Smooth muscle cell (in vitro differentiated cells): ENCODE data around the gene PAQR9. TPM values are rescaled to one million over a fixed set of nuclear protein-coding genes. Genes with fewer than 3 reads are reported as not detected.

Source experiments
- DNase-seq: peaks from one replicate; lab custom pipeline; 2025; ENCODE audit not compliant: unreplicated experiment; lab: John Stamatoyannopoulos, UW
- H2AFZ ChIP-seq: fragments of 200-600 bp; sonication (generic); 2 replicates; pipeline ENCODE4 v1.6.0; 2016; ENCODE audit warnings: antibody characterized with exemption, low read depth, mild to moderate bottlenecking
- H3F3A ChIP-seq: fragments of 200-600 bp; sonication (generic); 2 replicates; pipeline ENCODE4 v1.6.0; 2017; ENCODE audit warnings: antibody characterized with exemption, low read depth
- H3K27ac ChIP-seq: fragments of 200-600 bp; sonication (generic); 2 replicates; pipeline ENCODE4 v1.5.1; 2016; ENCODE audit warnings: low read depth, mild to moderate bottlenecking
- H3K27me3 ChIP-seq: fragments of 200-600 bp; sonication (generic); 2 replicates; pipeline ENCODE4 v1.6.1; 2016; ENCODE audit warnings: low read depth, mild to moderate bottlenecking
- H3K36me3 ChIP-seq: fragments of 200-600 bp; sonication (generic); 2 replicates; pipeline ENCODE4 v1.5.1; 2016; ENCODE audit warnings: low read depth
- H3K4me1 ChIP-seq: fragments of 200-600 bp; sonication (generic); 2 replicates; pipeline ENCODE4 v1.5.1; 2016; ENCODE audit warnings: low read depth
- H3K4me2 ChIP-seq: fragments of 200-600 bp; sonication (generic); 2 replicates; pipeline ENCODE4 v1.6.0; 2016; ENCODE audit warnings: mild to moderate bottlenecking
- H3K4me3 ChIP-seq: fragments of 200-600 bp; sonication (generic); 2 replicates; pipeline ENCODE4 v1.5.1; 2016; ENCODE audit warnings: mild to moderate bottlenecking
- H3K79me2 ChIP-seq: fragments of 200-600 bp; sonication (generic); 2 replicates; pipeline ENCODE4 v1.6.0; 2016; ENCODE audit warnings: low read depth, mild to moderate bottlenecking
- H3K9ac ChIP-seq: fragments of 200-600 bp; sonication (generic); 2 replicates; pipeline ENCODE4 v1.6.0; 2016; ENCODE audit warnings: low read depth
- H3K9me3 ChIP-seq: fragments of 200-600 bp; sonication (generic); replicated peaks from 2 replicates; pipeline ENCODE4 v1.5.1; 2016; ENCODE audit warnings: low read depth
- H4K20me1 ChIP-seq: fragments of 200-600 bp; sonication (generic); 2 replicates; pipeline ENCODE4 v1.6.0; 2016; ENCODE audit warnings: low read depth
- WGBS: methylation state at CpG from one replicate; pipeline ENCODE4 v1.1.7; 2016; ENCODE audit warnings: low lambda C conversion rate; 5-methylcytosine and 5-hydroxymethylcytosine counted together
- polyA plus RNA-seq: library from polyadenylated mRNA; unstranded; fragments of >200 nt; fragmentation: Nextera tagmentation; extraction: Ambion mirVana; gene quantifications from 2 replicates; pipeline ENCODE4 v1.2.1, GENCODE V29; 2016
- total RNA-seq: library from RNA; depleted of rRNA; stranded (reverse); fragments of >200 nt; gene quantifications from 2 replicates; pipeline ENCODE4 v1.2.3, GENCODE V29; 2014
- TF ChIP-seq, protein P1 (sequence below): fragments of 200-600 bp; sonication (generic); IDR thresholded peaks from 2 replicates; pipeline ENCODE4 v1.5.1; 2017; ENCODE audit warnings: borderline replicate concordance, mild to moderate bottlenecking, antibody characterized with exemption; ENCODE audit not compliant: insufficient read depth, poor library complexity, severe bottlenecking

The PAQR9 gene
- total and polyA plus RNA-seq, 2 experiments from 2014 or later: 0.13 to 1.0 TPM

DNA sequence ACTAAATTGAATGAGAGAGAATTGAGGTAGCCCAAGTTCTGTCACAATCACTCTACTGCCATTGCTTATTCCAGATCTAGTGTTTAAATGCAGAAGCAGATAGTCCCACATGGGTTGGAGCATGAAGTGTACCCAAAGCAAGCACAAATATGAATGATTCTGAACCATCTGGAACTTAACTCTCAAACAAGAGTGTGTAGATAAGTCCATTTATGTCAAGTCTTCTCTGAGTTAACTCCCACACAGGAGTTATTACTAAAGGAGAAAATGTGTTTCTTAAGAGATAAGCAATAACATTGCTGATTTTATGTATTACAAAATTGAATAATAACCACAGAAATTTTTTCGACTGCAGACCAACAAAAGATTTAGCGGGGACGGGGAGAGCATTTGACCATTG is 33.6 kb downstream of the PAQR9 start:
- Histone ChIP-seq H3K9me3 (no peaks in the 10 kb centered on the region), H3K79me2 (no peaks in the 10 kb centered on the region), H3K27ac (no peak overlapping the region), H2AFZ (no peak overlapping the region), H3K27me3 (no peaks in the 10 kb centered on the region), H3K4me1 (no peaks in the 10 kb centered on the region), H3K9ac (no peak overlapping the region), H4K20me1 (no peaks in the 10 kb centered on the region), H3K4me3 (no peak overlapping the region), H3F3A (no peaks in the 10 kb centered on the region), H3K36me3 (no peaks in the 10 kb centered on the region), H3K4me2 (no peak overlapping the region)
- TF ChIP-seq, protein P1, sequence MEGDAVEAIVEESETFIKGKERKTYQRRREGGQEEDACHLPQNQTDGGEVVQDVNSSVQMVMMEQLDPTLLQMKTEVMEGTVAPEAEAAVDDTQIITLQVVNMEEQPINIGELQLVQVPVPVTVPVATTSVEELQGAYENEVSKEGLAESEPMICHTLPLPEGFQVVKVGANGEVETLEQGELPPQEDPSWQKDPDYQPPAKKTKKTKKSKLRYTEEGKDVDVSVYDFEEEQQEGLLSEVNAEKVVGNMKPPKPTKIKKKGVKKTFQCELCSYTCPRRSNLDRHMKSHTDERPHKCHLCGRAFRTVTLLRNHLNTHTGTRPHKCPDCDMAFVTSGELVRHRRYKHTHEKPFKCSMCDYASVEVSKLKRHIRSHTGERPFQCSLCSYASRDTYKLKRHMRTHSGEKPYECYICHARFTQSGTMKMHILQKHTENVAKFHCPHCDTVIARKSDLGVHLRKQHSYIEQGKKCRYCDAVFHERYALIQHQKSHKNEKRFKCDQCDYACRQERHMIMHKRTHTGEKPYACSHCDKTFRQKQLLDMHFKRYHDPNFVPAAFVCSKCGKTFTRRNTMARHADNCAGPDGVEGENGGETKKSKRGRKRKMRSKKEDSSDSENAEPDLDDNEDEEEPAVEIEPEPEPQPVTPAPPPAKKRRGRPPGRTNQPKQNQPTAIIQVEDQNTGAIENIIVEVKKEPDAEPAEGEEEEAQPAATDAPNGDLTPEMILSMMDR: no peak
- 80% methylated on average over 3 of the region's 3 CpGs for WGBS
- no peak for DNase-seq

DNA sequence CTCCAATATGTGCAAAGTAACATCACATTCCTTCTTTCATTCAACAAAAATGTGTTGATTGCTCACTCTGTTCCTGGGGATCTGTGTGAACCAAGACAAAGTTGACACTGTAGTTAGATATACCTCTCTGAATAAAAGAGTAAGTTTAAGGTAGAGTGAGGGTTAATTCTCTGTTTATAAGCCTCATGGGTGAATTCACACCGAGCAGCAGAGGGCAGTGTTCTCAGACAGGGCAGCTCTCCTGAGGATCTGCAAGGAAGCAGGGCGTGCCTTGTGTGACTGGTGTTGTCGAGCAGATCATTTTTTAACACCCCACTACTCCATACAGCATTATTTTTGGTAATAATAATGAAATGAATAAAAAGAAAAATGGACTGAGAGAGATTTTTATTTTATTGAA is 34.4 kb downstream of the PAQR9 start:
- no peak for DNase-seq
- WGBS: 37% methylated on average over 3 of the region's 3 CpGs
- no peak overlapping the region for H3K4me3 ChIP-seq
- no peak overlapping the region for H3K9ac ChIP-seq
- no peaks in the 10 kb centered on the region for H3K27me3 ChIP-seq
- no peaks in the 10 kb centered on the region for H3K9me3 ChIP-seq
- TF ChIP-seq, protein P1: peak; percentile 26
- H2AFZ ChIP-seq: no peak overlapping the region
- no peaks in the 10 kb centered on the region for H3K36me3 ChIP-seq
- H4K20me1 ChIP-seq: no peaks in the 10 kb centered on the region
- H3F3A ChIP-seq: no peaks in the 10 kb centered on the region
- no peaks in the 10 kb centered on the region for H3K79me2 ChIP-seq
- H3K4me1 ChIP-seq: no peaks in the 10 kb centered on the region
- no peak overlapping the region for H3K27ac ChIP-seq
- H3K4me2 ChIP-seq: no peak overlapping the region

DNA sequence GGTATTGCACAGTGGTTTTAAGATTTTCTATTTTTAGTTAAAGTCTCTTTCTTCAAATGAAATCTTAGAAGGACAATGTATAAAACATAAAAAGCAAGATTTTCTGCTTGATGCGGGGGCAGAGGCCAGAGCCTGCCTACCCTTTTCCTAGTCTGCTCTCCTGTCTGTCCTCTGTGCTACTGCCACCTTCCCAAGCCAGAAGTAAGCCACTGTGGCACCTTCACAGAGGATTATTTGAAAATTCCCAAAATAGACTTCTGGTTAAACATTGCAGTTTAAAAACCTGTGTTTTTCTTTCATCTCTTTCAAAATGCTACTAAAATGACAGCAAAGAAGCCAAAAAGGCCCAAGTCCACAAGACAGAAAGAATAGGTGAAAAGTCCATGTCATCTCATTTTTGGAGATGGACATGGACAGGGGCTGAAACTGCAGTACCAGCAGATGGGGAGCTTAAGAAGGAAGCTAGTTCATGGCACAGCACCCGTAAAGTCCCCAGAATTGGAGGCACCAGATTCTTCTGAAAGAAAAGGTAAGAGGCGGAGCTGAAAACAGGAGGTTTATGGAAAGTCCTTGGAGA is 37.0 kb downstream of the PAQR9 start:
- Histone ChIP-seq H3K4me3 (no peak overlapping the region), H3K4me1 (no peaks in the 10 kb centered on the region), H3K27ac (no peak overlapping the region), H4K20me1 (no peaks in the 10 kb centered on the region), H3K79me2 (no peaks in the 10 kb centered on the region), H3K27me3 (no peaks in the 10 kb centered on the region), H3F3A (no peaks in the 10 kb centered on the region), H3K36me3 (no peaks in the 10 kb centered on the region), H2AFZ (no peak overlapping the region), H3K4me2 (no peak overlapping the region), H3K9ac (no peak overlapping the region), H3K9me3 (no peaks in the 10 kb centered on the region)
- no peak for DNase-seq
- TF ChIP-seq, protein P1: no peak
- WGBS: 94% methylated on average over 3 of the region's 3 CpGs

DNA sequence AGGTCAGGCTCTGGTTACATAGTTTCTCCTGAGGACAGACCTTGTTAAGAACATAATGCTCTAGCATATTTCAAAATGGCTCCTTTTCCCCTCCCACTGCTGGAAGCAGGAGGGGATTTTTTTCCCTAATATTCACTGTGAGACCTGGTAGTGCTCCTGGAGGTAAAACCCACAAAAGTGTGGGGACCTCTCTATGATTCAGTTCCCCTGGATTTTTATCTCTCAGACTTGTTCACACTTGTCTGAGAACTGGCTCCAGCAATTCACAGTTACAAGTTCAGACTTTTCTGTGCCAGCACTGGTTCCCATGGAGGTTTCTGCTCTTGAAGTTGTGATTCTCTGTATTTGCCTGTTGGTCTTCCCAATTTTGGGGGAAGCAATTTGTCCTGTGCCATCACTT is 38.3 kb downstream of the PAQR9 start:
- Histone ChIP-seq H2AFZ (no peak overlapping the region), H3K4me3 (no peak overlapping the region), H3K9ac (no peak overlapping the region), H3K27ac (no peak overlapping the region), H3K4me2 (no peak overlapping the region), H3K27me3 (no peaks in the 10 kb centered on the region), H3K9me3 (no peaks in the 10 kb centered on the region), H3K4me1 (no peaks in the 10 kb centered on the region), H4K20me1 (no peaks in the 10 kb centered on the region), H3K36me3 (no peaks in the 10 kb centered on the region), H3F3A (no peaks in the 10 kb centered on the region), H3K79me2 (no peaks in the 10 kb centered on the region)
- DNase-seq: no peak
- TF ChIP-seq, protein P1: no peak
